Lung (tissue), 12 donors: ENCODE data around the gene MPPED1. TPM values are rescaled to one million over a fixed set of nuclear protein-coding genes. Genes with fewer than 3 reads are reported as not detected.

Experiments
- ATAC-seq: fragments of 200-7000 bp; cut with Tn5 transposase; one replicate; pipeline ENCODE4 v1.9.1; 2020; ENCODE audit warnings: moderate number of reproducible peaks; ENCODE audit not compliant: insufficient read depth, low FRiP score
- DNase-seq, 3 donors: peaks; one replicate each; pipeline ENCODE4 v3.0.0-alpha.2; 2013 to 2017
- H3K27ac ChIP-seq, 2 donors: one replicate each; pipeline ENCODE4 v1.5.1; 2013; ENCODE audit warnings: mild to moderate bottlenecking in 2 of 2, moderate library complexity in 2 of 2, control low read depth in 1 of 2, inconsistent platforms in 1 of 2, low read depth in 1 of 2, low read length in 1 of 2
- H3K27me3 ChIP-seq, 3 donors: one replicate each; pipeline ENCODE4 v1.5.1; 2013; ENCODE audit warnings: low read length in 2 of 3; ENCODE audit not compliant: control insufficient read depth in 3 of 3, insufficient read depth in 3 of 3
- H3K36me3 ChIP-seq, 4 donors: one replicate each; pipeline ENCODE4 v1.5.1; 2013; ENCODE audit warnings: low read length in 4 of 4, mild to moderate bottlenecking in 1 of 4, moderate library complexity in 1 of 4; ENCODE audit not compliant: control insufficient read depth in 4 of 4, insufficient read depth in 4 of 4
- H3K4me1 ChIP-seq, 5 donors: one replicate each; pipeline ENCODE4 v1.5.1; 2013; ENCODE audit warnings: low read length in 5 of 5, mild to moderate bottlenecking in 2 of 5, moderate library complexity in 1 of 5; ENCODE audit not compliant: control insufficient read depth in 5 of 5, insufficient read depth in 5 of 5
- H3K4me3 ChIP-seq: one replicate; pipeline ENCODE4 v1.5.1; 2013; ENCODE audit warnings: mild to moderate bottlenecking, control low read depth, moderate library complexity
- H3K9ac ChIP-seq, 2 donors: one replicate each; pipeline ENCODE4 v1.5.1; 2013; ENCODE audit warnings: low read length in 2 of 2, control low read depth in 1 of 2; ENCODE audit not compliant: insufficient read depth in 1 of 2
- H3K9me3 ChIP-seq, 4 donors: one replicate each; pipeline ENCODE4 v1.5.1; 2013; ENCODE audit warnings: low read length in 3 of 4, mild to moderate bottlenecking in 1 of 4, moderate library complexity in 1 of 4; ENCODE audit not compliant: control insufficient read depth in 4 of 4, insufficient read depth in 3 of 4
- CTCF ChIP-seq: IDR thresholded peaks from 2 replicates; pipeline ENCODE4 v1.5.1; 2012; ENCODE audit warnings: mild to moderate bottlenecking; ENCODE audit errors: control extremely low read depth, extremely low read depth
- WGBS, 2 donors: extraction: QIAGEN DNeasy Blood & Tissue Kit; methylation state at CpG; one replicate each; pipeline ENCODE4 v1.1.7; 2013; 5-methylcytosine and 5-hydroxymethylcytosine counted together
- polyA plus RNA-seq, 2 donors: library from polyadenylated mRNA; stranded (reverse); fragments of 200-250 nt; gene quantifications; one replicate each; pipeline ENCODE4 v1.2.1, GENCODE V29; 2013
- total RNA-seq, 2 donors: library from RNA; depleted of rRNA in 1 of 2; stranded (reverse); fragments of >200 nt in 1 of 2; gene quantifications; one replicate each; pipeline ENCODE4 v1.2.1, GENCODE V29; 2014 to 2021
- donor health status: control.
- donor health status: control.
- donor health status: Bipolar disorder and iron deficiency.
- donor health status: healthy.
- donor health status: DM: yes; HTN: yes; CAD: no.

The MPPED1 gene
- total and polyA plus RNA-seq, 4 donors = 0.05 to 0.65 TPM; not detected in 2

GRCh38 chr22:43441751-43442150 is 29.9 kb downstream of the MPPED1 start:
- no peak for ATAC-seq
- no peaks in the 10 kb centered on the region for H3K4me1 ChIP-seq
- no peak overlapping the region for H3K27ac ChIP-seq
- DNase-seq = no peak
- H3K9me3 ChIP-seq = no peaks in the 10 kb centered on the region
- TF ChIP-seq CTCF = no peak
- no peaks in the 10 kb centered on the region for H3K27me3 ChIP-seq
- no peaks in the 10 kb centered on the region for H3K36me3 ChIP-seq
- H3K9ac ChIP-seq = no peak overlapping the region
- no peak overlapping the region for H3K4me3 ChIP-seq
- 69 to 74% methylated on average over 8 of the region's 8 CpGs for WGBS, 2 donors

DNA sequence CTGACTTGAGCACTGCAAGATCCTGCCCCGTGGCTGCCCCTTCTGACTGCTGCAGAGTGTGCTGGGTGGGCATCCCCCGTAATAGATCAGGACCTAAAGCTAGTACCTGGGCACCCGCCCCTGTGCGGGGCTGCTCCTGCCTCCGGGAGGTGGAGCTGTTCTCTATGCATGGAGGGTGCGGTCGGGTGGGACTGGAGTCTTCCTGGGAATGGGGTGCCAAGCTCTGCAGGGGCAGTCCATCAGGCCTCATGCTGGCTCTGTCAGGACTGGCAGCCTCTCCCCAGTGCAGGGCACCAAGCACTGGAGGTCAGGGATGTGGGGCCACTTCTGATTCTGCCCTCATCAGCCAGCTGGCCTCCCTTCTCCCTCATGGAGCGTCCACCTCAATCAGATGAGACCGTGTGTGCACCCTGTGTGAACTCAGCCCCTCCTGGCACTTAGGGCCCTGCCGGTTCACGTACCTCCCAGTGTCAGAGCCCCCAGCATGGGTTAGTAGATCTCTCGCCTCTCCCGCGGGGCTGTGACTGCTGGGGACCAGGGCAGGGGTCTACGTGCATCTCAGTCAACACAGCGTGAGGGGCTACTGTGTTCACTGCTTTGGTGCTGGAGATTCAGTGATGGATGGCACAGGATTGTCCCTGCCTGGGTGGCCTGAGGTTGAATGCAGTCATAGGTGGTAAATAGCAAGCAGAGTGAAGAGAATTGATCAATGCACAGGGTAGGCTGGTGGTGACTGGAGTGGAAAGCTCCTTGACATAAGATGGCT is 30.8 kb downstream of the MPPED1 start:
- Histone ChIP-seq H3K9me3 (no peaks in the 10 kb centered on the region), H3K9ac (no peak overlapping the region), H3K27me3 (no peaks in the 10 kb centered on the region), H3K27ac (no peak overlapping the region), H3K4me1 (no peaks in the 10 kb centered on the region), H3K4me3 (no peak overlapping the region), H3K36me3 (no peaks in the 10 kb centered on the region)
- 81 to 86% methylated on average over 16 of the region's 16 CpGs for WGBS, 2 donors
- DNase-seq = no peak
- no peak for ATAC-seq
- no peak for TF ChIP-seq CTCF

- Histone ChIP-seq H3K36me3 (no peaks in the 10 kb centered on the region), H3K9ac (no peak overlapping the region), H3K4me1 (no peaks in the 10 kb centered on the region), H3K27ac (no peak overlapping the region), H3K4me3 (no peak overlapping the region), H3K9me3 (no peaks in the 10 kb centered on the region), H3K27me3 (no peaks in the 10 kb centered on the region)
- no peak for TF ChIP-seq CTCF
- DNase-seq (no peak), ATAC-seq (no peak)
- WGBS, 2 donors = 80 to 92% methylated on average over 6 of the region's 6 CpGs
Observed at GRCh38 chr22:43443152-43443471, 31.3 kb downstream of the MPPED1 start.
